Activated T-cell treated with anti-CD3 and anti-CD28 coated beads, Interleukin-2, amount 50 U/mL, for 1 hour (primary cell): ENCODE measurements around the gene PDXDC1.
"Not testable (repeated sequence)": the region's sequence is repeated elsewhere in the genome, so short reads cannot be mapped to it uniquely, and the experiment has no call there.

Experiments
- DNase-seq: peaks from one replicate; pipeline ENCODE4 v3.0.0-alpha.2; 2020

The PDXDC1 gene

GRCh38 chr16:15166177-15166576 is 191.4 kb downstream of the PDXDC1 start:
- not testable (repeated sequence) for DNase-seq

GRCh38 chr16:15168303-15168702 is 193.5 kb downstream of the PDXDC1 start:
- DNase-seq: not testable (repeated sequence)

GRCh38 chr16:15168953-15169652 is 194.3 kb downstream of the PDXDC1 start:
- DNase-seq: not testable (repeated sequence)

- not testable (repeated sequence) for DNase-seq
Observed at GRCh38 chr16:15179909-15180308, 205.1 kb downstream of the PDXDC1 start.

- not testable (repeated sequence) for DNase-seq
Observed at GRCh38 chr16:15180946-15181345, 206.1 kb downstream of the PDXDC1 start.

GRCh38 chr16:15184000-15184399 is 209.2 kb downstream of the PDXDC1 start:
- DNase-seq: not testable (repeated sequence)
